KOPT-K1 (cell line): ENCODE data around the gene OR6C65.
"Not testable (repeated sequence)": the region's sequence is repeated elsewhere in the genome, so short reads cannot be mapped to it uniquely, and the experiment has no call there.

Source experiments
- H3K27ac ChIP-seq: fragments of 200-600 bp; sonication (generic); 2 replicates; pipeline ENCODE4 v1.5.1; 2016; ENCODE audit warnings: antibody characterized with exemption, mild to moderate bottlenecking, low read depth, low read length; ENCODE audit not compliant: poor library complexity, severe bottlenecking
- H3K36me3 ChIP-seq: fragments of 200-600 bp; sonication (generic); 2 replicates; pipeline ENCODE4 v1.5.1; 2017; ENCODE audit warnings: antibody characterized with exemption, mild to moderate bottlenecking, low read length, moderate library complexity; ENCODE audit not compliant: insufficient read depth
- H3K9me3 ChIP-seq: fragments of 200-600 bp; sonication (generic); 2 replicates; pipeline ENCODE4 v1.5.1; 2017; ENCODE audit warnings: antibody characterized with exemption, low read length, mild to moderate bottlenecking; ENCODE audit not compliant: insufficient read depth, poor library complexity, severe bottlenecking

Gene OR6C65

GRCh38 chr12:55420307-55420962 is 20.1 kb downstream of the OR6C65 start:
- H3K27ac ChIP-seq, result no peak overlapping the region
- H3K9me3 ChIP-seq, result no peaks in the 10 kb centered on the region
- H3K36me3 ChIP-seq, result no peaks in the 10 kb centered on the region

- no peaks in the 10 kb centered on the region for H3K36me3 ChIP-seq
- H3K27ac ChIP-seq, result no peak within 1 kb of the TSS
- H3K9me3 ChIP-seq, result no peaks in the 10 kb centered on the region
Measured at GRCh38 chr12:55425954-55426353, 25.6 kb downstream of the OR6C65 start, which contains the start of gene OR6C76. Gene OR6C76 (plus strand): TSS chr12:55426254. CDS start chr12:55426254, 0 bp downstream.

- no peak overlapping the region for H3K27ac ChIP-seq
- H3K9me3 ChIP-seq, result no peaks in the 10 kb centered on the region
- no peaks in the 10 kb centered on the region for H3K36me3 ChIP-seq
Measured at GRCh38 chr12:55428331-55429243, 28.3 kb downstream of the OR6C65 start.

- H3K9me3 ChIP-seq, H3K36me3 ChIP-seq, H3K27ac ChIP-seq: not testable (repeated sequence)
Measured at GRCh38 chr12:55441233-55441632, 40.9 kb downstream of the OR6C65 start.

GRCh38 chr12:55443776-55444175 is 43.4 kb downstream of the OR6C65 start, which contains the start of gene OR6C2:
Gene OR6C2 (plus strand): TSS chr12:55444076. CDS start chr12:55452214, 8,138 bp downstream.
- Histone ChIP-seq H3K27ac (no peak within 1 kb of the TSS), H3K9me3 (peaks cover 9% of the 10 kb centered on the region), H3K36me3 (no peaks in the 10 kb centered on the region)

- Histone ChIP-seq H3K9me3 (peaks cover 7% of the 10 kb centered on the region), H3K27ac (no peak overlapping the region), H3K36me3 (no peaks in the 10 kb centered on the region)
Measured at GRCh38 chr12:55445357-55445756, 45.0 kb downstream of the OR6C65 start.

GRCh38 chr12:55446326-55446725 is 46.0 kb downstream of the OR6C65 start:
- H3K27ac ChIP-seq, result no peak overlapping the region
- H3K36me3 ChIP-seq, result no peaks in the 10 kb centered on the region
- no peaks in the 10 kb centered on the region for H3K9me3 ChIP-seq

- no peak overlapping the region for H3K27ac ChIP-seq
- H3K9me3 ChIP-seq, result no peaks in the 10 kb centered on the region
- H3K36me3 ChIP-seq, result no peaks in the 10 kb centered on the region
Measured at GRCh38 chr12:55448825-55449224, 48.5 kb downstream of the OR6C65 start.
